Parathyroid adenoma (tissue), 2 donors: ENCODE results near the gene BCO1.

ENCODE experiments used
- H2AFZ ChIP-seq: fragments of 300-600 bp; sonication (generic); one replicate; pipeline ENCODE4 v1.7.0; 2017; ENCODE audit warnings: antibody characterized with exemption, mild to moderate bottlenecking
- H3K27ac ChIP-seq: fragments of 300-600 bp; sonication (generic); one replicate; pipeline ENCODE4 v1.7.0; 2017
- H3K27me3 ChIP-seq: fragments of 300-600 bp; sonication (generic); one replicate; pipeline ENCODE4 v1.7.0; 2017; ENCODE audit warnings: low read length; ENCODE audit not compliant: control insufficient read depth, insufficient read depth
- H3K36me3 ChIP-seq: fragments of 300-600 bp; sonication (generic); one replicate; pipeline ENCODE4 v1.7.0; 2017; ENCODE audit warnings: low read length; ENCODE audit not compliant: control insufficient read depth, insufficient read depth
- H3K4me1 ChIP-seq: fragments of 300-600 bp; sonication (generic); one replicate; pipeline ENCODE4 v1.7.0; 2017; ENCODE audit warnings: control low read depth
- H3K4me2 ChIP-seq: fragments of 300-600 bp; sonication (generic); one replicate; pipeline ENCODE4 v1.7.0; 2017; ENCODE audit warnings: low read length
- H3K4me3 ChIP-seq: fragments of 300-600 bp; sonication (generic); one replicate; pipeline ENCODE4 v1.7.0; 2017; ENCODE audit warnings: low read depth, low read length
- H3K79me2 ChIP-seq: fragments of 300-600 bp; sonication (generic); one replicate; pipeline ENCODE4 v1.7.0; 2017; ENCODE audit warnings: control low read depth
- H3K9ac ChIP-seq: fragments of 300-600 bp; sonication (generic); one replicate; pipeline ENCODE4 v1.7.0; 2017; ENCODE audit warnings: mild to moderate bottlenecking
- H3K9me3 ChIP-seq: fragments of 300-600 bp; sonication (generic); one replicate; pipeline ENCODE4 v1.7.0; 2017; ENCODE audit warnings: low read length; ENCODE audit not compliant: control insufficient read depth
- TF ChIP-seq, protein P1 (sequence below): fragments of 300-600 bp; sonication (generic); IDR thresholded peaks from one replicate; pipeline ENCODE4 v1.7.0; 2017; ENCODE audit warnings: antibody characterized with exemption, mild to moderate bottlenecking
- donor health status: primary hyperparathyroidism.

BCO1 gene

DNA sequence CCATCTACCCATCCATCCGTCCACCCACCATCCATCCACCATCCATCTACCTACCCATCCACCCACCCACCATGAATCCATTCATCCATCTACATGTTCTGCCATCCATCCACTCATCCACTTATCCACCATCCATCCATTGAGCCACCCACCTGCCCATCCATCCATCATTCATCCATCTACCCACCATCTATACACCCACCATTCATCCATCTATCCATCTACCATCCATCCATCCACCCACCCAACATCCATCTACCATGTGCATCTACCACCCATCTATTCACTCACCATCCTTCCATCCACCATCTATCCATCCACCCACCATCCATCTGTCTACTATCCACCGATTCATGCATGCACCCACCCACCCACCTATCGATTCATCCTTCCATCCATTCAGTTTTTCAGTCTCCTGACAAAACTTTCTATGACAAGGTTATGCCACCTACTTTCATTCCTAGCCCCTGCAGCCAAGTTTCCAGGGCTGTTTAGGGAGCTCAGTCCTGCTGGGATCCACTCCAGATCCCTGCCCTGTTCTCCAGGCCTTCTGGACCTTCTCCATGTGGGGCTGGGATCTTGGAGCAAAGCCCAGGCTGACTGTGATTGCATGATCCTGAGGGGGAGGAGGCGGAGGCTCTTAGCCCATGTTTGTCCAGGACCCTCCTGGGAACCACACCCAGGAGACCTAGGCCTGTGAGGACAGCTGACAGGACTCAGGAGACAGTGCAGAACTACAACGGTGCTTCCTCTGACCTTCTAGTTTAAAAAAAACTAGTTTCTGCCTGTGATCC, 27.4 kb downstream of the BCO1 start:
- TF ChIP-seq, protein P1, sequence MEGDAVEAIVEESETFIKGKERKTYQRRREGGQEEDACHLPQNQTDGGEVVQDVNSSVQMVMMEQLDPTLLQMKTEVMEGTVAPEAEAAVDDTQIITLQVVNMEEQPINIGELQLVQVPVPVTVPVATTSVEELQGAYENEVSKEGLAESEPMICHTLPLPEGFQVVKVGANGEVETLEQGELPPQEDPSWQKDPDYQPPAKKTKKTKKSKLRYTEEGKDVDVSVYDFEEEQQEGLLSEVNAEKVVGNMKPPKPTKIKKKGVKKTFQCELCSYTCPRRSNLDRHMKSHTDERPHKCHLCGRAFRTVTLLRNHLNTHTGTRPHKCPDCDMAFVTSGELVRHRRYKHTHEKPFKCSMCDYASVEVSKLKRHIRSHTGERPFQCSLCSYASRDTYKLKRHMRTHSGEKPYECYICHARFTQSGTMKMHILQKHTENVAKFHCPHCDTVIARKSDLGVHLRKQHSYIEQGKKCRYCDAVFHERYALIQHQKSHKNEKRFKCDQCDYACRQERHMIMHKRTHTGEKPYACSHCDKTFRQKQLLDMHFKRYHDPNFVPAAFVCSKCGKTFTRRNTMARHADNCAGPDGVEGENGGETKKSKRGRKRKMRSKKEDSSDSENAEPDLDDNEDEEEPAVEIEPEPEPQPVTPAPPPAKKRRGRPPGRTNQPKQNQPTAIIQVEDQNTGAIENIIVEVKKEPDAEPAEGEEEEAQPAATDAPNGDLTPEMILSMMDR = no peak
- Histone ChIP-seq H3K27me3 (no peaks in the 10 kb centered on the region), H3K36me3 (no peaks in the 10 kb centered on the region), H3K9me3 (no peaks in the 10 kb centered on the region), H3K79me2 (no peaks in the 10 kb centered on the region), H2AFZ (no peak overlapping the region), H3K4me1 (no peaks in the 10 kb centered on the region), H3K4me3 (no peak overlapping the region), H3K4me2 (no peak overlapping the region), H3K27ac (no peak overlapping the region), H3K9ac (no peak overlapping the region)

DNA sequence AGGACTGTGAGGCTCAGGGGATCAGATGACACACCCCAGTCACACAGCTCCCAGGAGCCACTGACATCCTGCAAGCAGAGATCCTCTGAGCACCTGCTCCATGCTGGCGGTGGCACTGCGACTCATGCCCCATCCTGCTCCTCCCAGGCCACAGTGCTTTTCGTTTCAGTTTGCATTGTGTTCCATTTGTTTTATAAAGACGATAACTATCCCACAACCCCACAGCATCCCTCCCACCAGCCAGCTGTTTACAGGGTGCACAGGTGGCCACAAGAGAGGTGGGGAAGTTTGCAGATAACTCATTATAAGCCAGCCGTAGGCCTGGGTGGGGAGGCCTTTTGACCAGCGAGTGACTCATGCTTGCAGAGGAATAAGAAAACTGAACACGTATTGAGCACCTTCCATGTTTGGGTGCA, 28.2 kb downstream of the BCO1 start:
- H3K9ac ChIP-seq = no peak overlapping the region
- H3K4me2 ChIP-seq = no peak overlapping the region
- H3K27me3 ChIP-seq = no peaks in the 10 kb centered on the region
- H3K27ac ChIP-seq = no peak overlapping the region
- H3K36me3 ChIP-seq = no peaks in the 10 kb centered on the region
- TF ChIP-seq, protein P1 = no peak
- H3K79me2 ChIP-seq = no peaks in the 10 kb centered on the region
- no peak overlapping the region for H3K4me3 ChIP-seq
- H3K9me3 ChIP-seq = no peaks in the 10 kb centered on the region
- H3K4me1 ChIP-seq = no peaks in the 10 kb centered on the region
- no peak overlapping the region for H2AFZ ChIP-seq

DNA sequence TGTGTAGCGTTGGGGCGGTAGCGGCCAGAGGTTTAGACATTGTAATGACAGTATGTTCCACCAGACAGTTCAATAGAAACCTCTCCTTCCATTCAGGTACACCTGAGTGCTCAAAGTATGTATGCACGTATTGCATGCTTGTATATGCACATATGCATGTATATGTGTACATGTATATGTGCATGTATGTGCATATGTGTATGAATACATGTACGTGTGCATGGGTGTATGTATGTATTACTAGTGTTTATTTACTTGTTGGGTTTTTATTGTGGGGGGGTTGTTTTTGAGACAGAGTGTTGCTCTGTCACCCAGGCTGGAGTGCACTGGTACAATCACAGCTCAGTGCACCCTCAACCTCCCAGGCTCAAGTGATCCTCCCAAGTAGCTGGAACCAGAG, 30.0 kb downstream of the BCO1 start:
- Histone ChIP-seq H2AFZ (no peak overlapping the region), H3K79me2 (no peaks in the 10 kb centered on the region), H3K9me3 (no peaks in the 10 kb centered on the region), H3K4me3 (no peak overlapping the region), H3K4me1 (no peaks in the 10 kb centered on the region), H3K4me2 (no peak overlapping the region), H3K9ac (no peak overlapping the region), H3K27me3 (no peaks in the 10 kb centered on the region), H3K27ac (no peak overlapping the region), H3K36me3 (no peaks in the 10 kb centered on the region)
- TF ChIP-seq, protein P1 = no peak

DNA sequence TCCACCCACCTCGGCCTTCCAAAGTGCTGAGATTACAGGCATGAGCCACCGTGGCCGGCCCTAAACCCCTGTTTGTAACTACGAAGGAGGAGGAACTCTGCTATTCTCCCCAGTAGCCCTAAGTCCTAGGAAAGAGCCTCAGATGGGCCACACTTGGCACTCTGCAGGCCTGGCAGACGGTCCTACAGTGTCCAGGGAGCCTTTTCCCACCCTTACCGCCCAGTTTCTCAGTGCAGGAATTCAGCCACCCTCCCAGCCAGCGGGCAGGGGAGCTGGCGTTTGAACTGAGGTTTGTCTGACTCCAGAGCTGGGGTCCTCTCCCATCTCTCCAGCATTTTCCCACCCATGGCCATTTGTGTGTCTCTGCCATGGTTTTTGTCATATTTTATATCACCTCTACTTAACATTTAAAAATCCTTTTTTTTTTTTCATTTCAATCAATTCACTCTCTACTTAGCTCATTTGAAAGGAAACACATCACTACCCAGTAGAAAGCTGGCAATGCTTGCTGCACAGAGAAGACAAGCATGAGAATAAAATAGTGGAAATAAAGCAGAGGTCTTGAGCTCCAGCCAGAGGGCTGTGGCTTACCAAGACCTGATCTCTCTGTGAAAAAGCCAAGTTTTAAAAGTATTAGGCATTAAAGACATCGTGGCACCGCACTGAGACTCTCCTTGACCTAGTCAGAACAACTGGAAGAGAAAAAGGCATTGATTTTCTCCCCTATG, 34.9 kb downstream of the BCO1 start:
- Histone ChIP-seq H3K9me3 (no peaks in the 10 kb centered on the region), H3K9ac (no peak overlapping the region), H2AFZ (no peak overlapping the region), H3K27me3 (no peaks in the 10 kb centered on the region), H3K79me2 (no peaks in the 10 kb centered on the region), H3K4me2 (no peak overlapping the region), H3K27ac (no peak overlapping the region), H3K36me3 (no peaks in the 10 kb centered on the region), H3K4me1 (no peaks in the 10 kb centered on the region), H3K4me3 (no peak overlapping the region)
- TF ChIP-seq, protein P1 = no peak
